HCT116 (cell line): ENCODE results near the gene CHCHD3.

Experiments used
- JUND ChIP-seq: IDR thresholded peaks from 2 replicates; pipeline ENCODE4 v1.6.1; 2012
- POLR2A ChIP-seq: IDR thresholded peaks from 2 replicates; pipeline ENCODE4 v1.7.0; 2011; ENCODE audit warnings: borderline replicate concordance; ENCODE audit not compliant: insufficient read depth, insufficient read length; ENCODE audit errors: extremely low read depth
- RAD21 ChIP-seq: IDR thresholded peaks from 2 replicates; pipeline ENCODE4 v1.6.1; 2012; ENCODE audit warnings: low read depth, mild to moderate bottlenecking
- SIN3A ChIP-seq: IDR thresholded peaks from 2 replicates; pipeline ENCODE4 v1.6.1; 2012; ENCODE audit warnings: low read depth
- ZFX ChIP-seq: fragments of 450-650 bp; IDR thresholded peaks from 2 replicates; pipeline ENCODE4 v1.6.1; 2017
- TF ChIP-seq, protein P1 (sequence below), 3 experiments: fragments of 200-600 bp in 1 of 3; sonication (generic) in 1 of 3; IDR thresholded peaks in 2 of 3; conservative IDR thresholded peaks in 1 of 3; 2 replicates each; pipeline ENCODE4 v1.5.1; 2012 to 2017; ENCODE audit warnings: low read depth in 2 of 3, low read length in 2 of 3, antibody characterized with exemption in 1 of 3, borderline replicate concordance in 1 of 3, control low read depth in 1 of 3, mild to moderate bottlenecking in 1 of 3, mixed read lengths in 1 of 3, mixed run types in 1 of 3, moderate library complexity in 1 of 3; ENCODE audit not compliant: insufficient read depth in 1 of 3

DNA sequence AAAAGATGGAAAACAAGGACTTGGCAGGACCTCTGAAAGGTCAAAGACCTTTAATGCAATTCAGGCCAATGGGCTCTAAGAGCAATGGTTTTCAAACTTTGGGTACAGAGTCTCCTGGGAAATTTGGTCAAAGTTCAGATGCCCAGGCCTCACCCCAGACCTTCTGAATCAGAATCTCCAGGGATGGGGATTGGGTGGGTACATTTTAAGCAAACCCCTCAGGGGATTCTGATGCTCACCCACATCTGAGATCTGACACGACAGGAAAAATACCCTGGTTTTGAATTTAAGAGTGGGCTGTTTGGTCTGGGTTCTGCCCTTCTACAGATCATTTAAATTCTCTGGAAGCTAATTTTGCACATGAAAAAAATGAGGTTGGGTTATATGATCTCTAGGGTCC is 290.9 kb downstream of the CHCHD3 start:
- TF ChIP-seq SIN3A (no peak), ZFX (no peak), POLR2A (no peak), RAD21 (no peak), JUND (no peak)
- TF ChIP-seq, protein P1, sequence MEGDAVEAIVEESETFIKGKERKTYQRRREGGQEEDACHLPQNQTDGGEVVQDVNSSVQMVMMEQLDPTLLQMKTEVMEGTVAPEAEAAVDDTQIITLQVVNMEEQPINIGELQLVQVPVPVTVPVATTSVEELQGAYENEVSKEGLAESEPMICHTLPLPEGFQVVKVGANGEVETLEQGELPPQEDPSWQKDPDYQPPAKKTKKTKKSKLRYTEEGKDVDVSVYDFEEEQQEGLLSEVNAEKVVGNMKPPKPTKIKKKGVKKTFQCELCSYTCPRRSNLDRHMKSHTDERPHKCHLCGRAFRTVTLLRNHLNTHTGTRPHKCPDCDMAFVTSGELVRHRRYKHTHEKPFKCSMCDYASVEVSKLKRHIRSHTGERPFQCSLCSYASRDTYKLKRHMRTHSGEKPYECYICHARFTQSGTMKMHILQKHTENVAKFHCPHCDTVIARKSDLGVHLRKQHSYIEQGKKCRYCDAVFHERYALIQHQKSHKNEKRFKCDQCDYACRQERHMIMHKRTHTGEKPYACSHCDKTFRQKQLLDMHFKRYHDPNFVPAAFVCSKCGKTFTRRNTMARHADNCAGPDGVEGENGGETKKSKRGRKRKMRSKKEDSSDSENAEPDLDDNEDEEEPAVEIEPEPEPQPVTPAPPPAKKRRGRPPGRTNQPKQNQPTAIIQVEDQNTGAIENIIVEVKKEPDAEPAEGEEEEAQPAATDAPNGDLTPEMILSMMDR (IDR thresholded peaks at IDR 0.05 in 2 of 3, conservative IDR thresholded peaks at IDR 0.05 in 1 of 3; ENCODE audit: borderline replicate concordance in 1 of 3, insufficient read depth in 1 of 3, low read depth in 2 of 3, low read length in 2 of 3) = no peak
